H1 (cell line): Measurements from ENCODE around the gene OAT. TPM values are rescaled to one million over a fixed set of nuclear protein-coding genes. Genes with fewer than 3 reads are reported as not detected.

ENCODE experiments used
- CTCF ChIA-PET: fragments of 300-600 bp; sonication (Branson Sonifier 250); formaldehyde crosslinking; loops from one replicate; lab custom pipeline; 2021; ENCODE audit not compliant: partially characterized antibody; lab: Charles Lee
- POLR2A ChIA-PET: fragments of 300-600 bp; sonication (Branson Sonifier 250); formaldehyde crosslinking; loops from one replicate; lab custom pipeline; 2021; ENCODE audit warnings: inconsistent platforms; ENCODE audit not compliant: partially characterized antibody; lab: Charles Lee
- DNase-seq, 2 experiments: peaks; one replicate each; pipeline versions ENCODE4 v3.0.0 to v3.0.0-alpha.2; 2010 to 2022; ENCODE audit warnings: low spot score in 2 of 2, low read depth in 1 of 2, mixed read lengths in 1 of 2
- FAIRE-seq: peaks from 2 replicates; lab custom pipeline; 2011; peaks lifted over from hg19 to GRCh38; lab: Jason Lieb, UNC
- H2AFZ ChIP-seq: 2 replicates; pipeline ENCODE4 v1.8.1; 2012; ENCODE audit warnings: low read length, inconsistent platforms
- H2AK5ac ChIP-seq: 2 replicates; pipeline ENCODE4 v1.6.1; 2013; ENCODE audit warnings: low read depth, low read length
- H2BK120ac ChIP-seq: replicated peaks from 2 replicates; pipeline ENCODE3; 2013; ENCODE audit warnings: low read depth, low read length, inconsistent platforms
- H2BK12ac ChIP-seq: 2 replicates; pipeline ENCODE4 v1.6.1; 2013; ENCODE audit warnings: low read depth, low read length
- H2BK15ac ChIP-seq: 2 replicates; pipeline ENCODE4 v1.6.1; 2013; ENCODE audit warnings: low read length
- H2BK20ac ChIP-seq: 2 replicates; pipeline ENCODE4 v1.6.1; 2013; ENCODE audit warnings: low read length
- H2BK5ac ChIP-seq: 2 replicates; pipeline ENCODE4 v1.6.1; 2013; ENCODE audit warnings: low read depth, low read length
- H3K14ac ChIP-seq: 2 replicates; pipeline ENCODE4 v1.6.1; 2013; ENCODE audit warnings: inconsistent platforms; ENCODE audit not compliant: insufficient read length
- H3K18ac ChIP-seq: 2 replicates; pipeline ENCODE4 v1.6.1; 2013; ENCODE audit warnings: low read length; ENCODE audit errors: extremely low read depth
- H3K23ac ChIP-seq: 2 replicates; pipeline ENCODE4 v1.6.1; 2013; ENCODE audit warnings: inconsistent platforms; ENCODE audit not compliant: insufficient read length
- H3K23me2 ChIP-seq: 2 replicates; pipeline ENCODE4 v1.6.1; 2013; ENCODE audit warnings: low read depth, low read length
- H3K27ac ChIP-seq: 2 replicates; pipeline ENCODE4 v1.6.1; 2011; ENCODE audit warnings: low read depth, low read length, inconsistent platforms
- H3K27me3 ChIP-seq, 4 experiments: replicated peaks in 1 of 4; 1 replicate in 1 of 4; 2 replicates in 3 of 4; pipeline versions ENCODE4 v1.6.1 to v1.8.1; 2011 to 2013; ENCODE audit warnings: low read length in 3 of 4, mild to moderate bottlenecking in 3 of 4, inconsistent platforms in 2 of 4, mixed read lengths in 2 of 4, moderate library complexity in 1 of 4; ENCODE audit not compliant: control insufficient read depth in 3 of 4, insufficient read depth in 3 of 4; ENCODE audit errors: extremely low read depth in 1 of 4
- H3K36me3 ChIP-seq, 4 experiments: 2 replicates each; pipeline versions ENCODE4 v1.6.1 to v1.8.1; 2011 to 2013; ENCODE audit warnings: mild to moderate bottlenecking in 4 of 4, low read length in 3 of 4, moderate library complexity in 2 of 4, control low read depth in 1 of 4, inconsistent platforms in 1 of 4; ENCODE audit not compliant: insufficient read depth in 4 of 4, control insufficient read depth in 2 of 4
- H3K4ac ChIP-seq: replicated peaks from 2 replicates; pipeline ENCODE3; 2013; ENCODE audit warnings: low read length, low read depth, mixed read lengths, inconsistent platforms; ENCODE audit not compliant: insufficient read length
- H3K4me1 ChIP-seq, 4 experiments: replicated peaks in 1 of 4; 1 replicate in 1 of 4; 2 replicates in 3 of 4; pipeline versions ENCODE4 v1.6.1 to v1.8.1; 2011 to 2013; ENCODE audit warnings: low read length in 3 of 4, inconsistent platforms in 2 of 4, mixed read lengths in 1 of 4; ENCODE audit not compliant: insufficient read depth in 4 of 4, control insufficient read depth in 3 of 4
- H3K4me2 ChIP-seq, 2 experiments: 2 replicates each; pipeline versions ENCODE4 v1.6.1 to v1.8.1; 2011 to 2013; ENCODE audit warnings: low read depth in 2 of 2, low read length in 2 of 2, control low read depth in 1 of 2, inconsistent platforms in 1 of 2, mild to moderate bottlenecking in 1 of 2; ENCODE audit not compliant: insufficient read depth in 1 of 2
- H3K4me3 ChIP-seq, 4 experiments: fragments of 200-600, 300-600 bp in 1 of 4; sonication (generic), shearing (Covaris generic), sonication (Bioruptor Twin) in 1 of 4; 2 replicates each; pipeline versions ENCODE4 v1.5.1 to v1.8.1; 2011 to 2016; ENCODE audit warnings: low read length in 4 of 4, low read depth in 3 of 4, control low read depth in 2 of 4, inconsistent platforms in 2 of 4, mild to moderate bottlenecking in 2 of 4, mixed read lengths in 1 of 4, moderate library complexity in 1 of 4; ENCODE audit not compliant: insufficient read depth in 2 of 4; ENCODE audit errors: extremely low read depth in 1 of 4
- H3K56ac ChIP-seq: replicated peaks from 2 replicates; pipeline ENCODE3; 2013; ENCODE audit warnings: low read depth, mild to moderate bottlenecking, mixed read lengths, low read length, inconsistent platforms; ENCODE audit not compliant: insufficient read length
- H3K79me1 ChIP-seq: 2 replicates; pipeline ENCODE4 v1.6.1; 2013; ENCODE audit warnings: low read depth, low read length, control low read depth
- H3K79me2 ChIP-seq, 2 experiments: 2 replicates each; pipeline versions ENCODE4 v1.6.1 to v1.8.1; 2012 to 2013; ENCODE audit warnings: low read length in 2 of 2, mild to moderate bottlenecking in 2 of 2, inconsistent platforms in 1 of 2; ENCODE audit not compliant: insufficient read depth in 2 of 2, control insufficient read depth in 1 of 2
- H3K9ac ChIP-seq, 4 experiments: replicated peaks in 1 of 4; 1 replicate in 1 of 4; 2 replicates in 3 of 4; pipeline versions ENCODE4 v1.6.1 to v1.8.1; 2011 to 2013; ENCODE audit warnings: low read depth in 3 of 4, low read length in 3 of 4, control low read depth in 2 of 4, mild to moderate bottlenecking in 2 of 4, moderate library complexity in 2 of 4, inconsistent platforms in 1 of 4; ENCODE audit errors: extremely low read depth in 1 of 4
- H3K9me3 ChIP-seq, 2 experiments: 2 replicates each; pipeline versions ENCODE4 v1.6.1 to v1.8.1; 2012 to 2013; ENCODE audit warnings: mild to moderate bottlenecking in 2 of 2, moderate library complexity in 2 of 2, control low read depth in 1 of 2, inconsistent platforms in 1 of 2, low read depth in 1 of 2, low read length in 1 of 2, mixed read lengths in 1 of 2; ENCODE audit not compliant: insufficient read depth in 2 of 2
- H4K20me1 ChIP-seq, 2 experiments: replicated peaks in 1 of 2; 2 replicates each; pipeline versions ENCODE3 to v1.8.1; 2011 to 2013; ENCODE audit warnings: inconsistent platforms in 2 of 2, low read length in 2 of 2, mild to moderate bottlenecking in 1 of 2; ENCODE audit not compliant: insufficient read depth in 2 of 2, control insufficient read depth in 1 of 2
- H4K5ac ChIP-seq: 2 replicates; pipeline ENCODE4 v1.6.1; 2013; ENCODE audit warnings: low read length, low read depth, mixed read lengths, inconsistent platforms; ENCODE audit not compliant: insufficient read length
- H4K8ac ChIP-seq: 2 replicates; pipeline ENCODE4 v1.8.0; 2013; ENCODE audit warnings: mild to moderate bottlenecking, moderate library complexity, low read length, inconsistent platforms; ENCODE audit not compliant: insufficient read depth; ENCODE audit errors: extremely low read depth
- H4K91ac ChIP-seq: replicated peaks from 2 replicates; pipeline ENCODE3; 2013; ENCODE audit warnings: low read length, mixed read lengths, inconsistent platforms; ENCODE audit not compliant: insufficient read length
- CEBPB ChIP-seq: IDR thresholded peaks from 2 replicates; pipeline ENCODE4 v1.6.1; 2012; ENCODE audit warnings: low read depth, low read length
- CHD2 ChIP-seq: IDR thresholded peaks from 2 replicates; pipeline ENCODE4 v1.6.1; 2012; ENCODE audit warnings: low read length, improper control_type of control experiment
- CTBP2 ChIP-seq: IDR thresholded peaks from 2 replicates; pipeline ENCODE4 v1.7.0; 2011; ENCODE audit warnings: borderline replicate concordance, mild to moderate bottlenecking, moderate library complexity, mixed read lengths, low read length; ENCODE audit not compliant: insufficient read depth, insufficient read length
- JUND ChIP-seq: IDR thresholded peaks from 2 replicates; pipeline ENCODE4 v1.6.1; 2011; ENCODE audit warnings: mild to moderate bottlenecking, improper control_type of control experiment, low read length
- KDM1A ChIP-seq: fragments of 200-600, 300-600 bp; sonication (generic); IDR thresholded peaks from 2 replicates; pipeline ENCODE4 v1.7.1; 2016; ENCODE audit warnings: mild to moderate bottlenecking, low read length, borderline replicate concordance
- RFX5 ChIP-seq: IDR thresholded peaks from 2 replicates; pipeline ENCODE4 v1.6.1; 2011; ENCODE audit warnings: low read depth, low read length, improper control_type of control experiment, borderline replicate concordance
- WGBS, 2 experiments: shearing (Covaris generic) in 1 of 2; methylation state at CpG; one replicate each; pipeline versions ENCODE4 v1.1.6 to v1.1.7; 2013 to 2015; ENCODE audit warnings: low lambda C conversion rate in 2 of 2, mixed read lengths in 2 of 2, inconsistent platforms in 1 of 2, low coverage in 1 of 2, missing lambda C conversion rate in 1 of 2; ENCODE audit not compliant: insufficient replicate concordance in 2 of 2, insufficient coverage in 1 of 2, insufficient read length in 1 of 2; ENCODE audit errors: extremely low coverage in 1 of 2, missing lambda C conversion rate in 1 of 2; 5-methylcytosine and 5-hydroxymethylcytosine counted together
- polyA plus RNA-seq, 7 experiments: library from polyadenylated mRNA; depleted of rRNA in 3 of 7; stranded (reverse) in 5 of 7; unstranded in 2 of 7; fragments of >200 nt in 5 of 7; fragments of 200-250 nt in 2 of 7; gene quantifications; 1 replicate in 5 of 7; 2 replicates in 1 of 7; 4 replicates in 1 of 7; pipeline versions ENCODE4 v1.2.1 to v1.2.3, GENCODE V29; 2011 to 2013; ENCODE audit warnings: missing spikeins in 2 of 7, mixed read lengths in 2 of 7
- total RNA-seq: library from RNA; stranded (reverse); fragmentation: NEBNext Ultra II Directional; extraction: Animal tissue kit (Norgen Biotek cat#: 25700); gene quantifications from 2 replicates; pipeline ENCODE4 v1.2.1, GENCODE V29; 2021
- TF ChIP-seq, protein P1 (sequence below): IDR thresholded peaks from 2 replicates; pipeline ENCODE4 v1.6.1; 2012; ENCODE audit warnings: inconsistent platforms

OAT gene
- total and polyA plus RNA-seq, 2 of the 8 experiments (the other 6 are each of a cell fraction or from before 2014, with no cell fraction given), result 67.8 to 121 TPM

DNA sequence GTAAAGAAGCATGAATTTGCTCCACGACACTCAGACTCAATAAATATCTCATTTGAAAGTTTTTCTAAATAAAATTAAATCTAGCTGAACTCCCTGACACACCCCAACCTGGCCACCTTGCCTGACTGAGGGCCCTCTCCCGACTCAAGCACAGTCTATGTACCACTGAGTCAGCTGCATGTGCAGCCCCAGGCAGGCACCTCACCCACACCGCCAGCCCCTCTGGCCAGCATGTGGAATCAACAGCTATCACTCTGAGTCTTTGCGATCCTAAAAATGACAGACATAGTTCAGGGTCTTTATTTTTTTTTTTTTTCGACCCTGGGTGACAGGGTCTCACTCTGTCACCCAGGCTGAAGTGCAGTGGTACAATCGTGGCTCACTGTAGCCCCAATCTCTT lies 35.2 kb downstream of the OAT start:
- Histone ChIP-seq H3K4me1 (peaks cover 0 to 8% (median 4%) of the 10 kb centered on the region in 4 experiments; a peak in 4 of 7 replicates), H3K79me1 (no peaks in the 10 kb centered on the region), H3K79me2 (no peaks in the 10 kb centered on the region), H2AFZ (no peak overlapping the region), H4K91ac (no peak overlapping the region), H3K18ac (no peak overlapping the region), H2BK120ac (no peak overlapping the region), H4K20me1 (no peaks in the 10 kb centered on the region), H3K9ac (no peak overlapping the region), H4K5ac (no peak overlapping the region), H3K23me2 (no peaks in the 10 kb centered on the region), H3K4me3 (no peak overlapping the region), H3K36me3 (no peaks in the 10 kb centered on the region), H3K27me3 (peaks cover 0 to 2% (median 2%) of the 10 kb centered on the region in 4 experiments; a peak in 6 of 7 replicates), H3K27ac (no peak overlapping the region), H4K8ac (no peak overlapping the region), H2BK15ac (0 out of 2 replicates have a peak overlapping the region, but pooled peaks have one; percentile 29), H2BK12ac (no peak overlapping the region), H3K23ac (no peak overlapping the region), H3K4me2 (no peak overlapping the region), H3K9me3 (no peaks in the 10 kb centered on the region), H2BK5ac (no peak overlapping the region), H2BK20ac (no peak overlapping the region), H2AK5ac (no peak overlapping the region), H3K56ac (no peak overlapping the region), H3K4ac (no peak overlapping the region), H3K14ac (no peak overlapping the region)
- ChIA-PET POLR2A (interaction anchor here (0.6 to 0.7 kb wide), 2 partner anchors 13 to 344 kb away, joined by 3 to 5 read pairs; no protein-coding TSS in a partner anchor), CTCF (interaction anchor here (0.6 to 6.1 kb wide), 13 partner anchors 10 to 742 kb away, joined by 3 to 48 read pairs (median 4); no protein-coding TSS in a partner anchor)
- TF ChIP-seq CEBPB, result no peak
- TF ChIP-seq CTBP2, result no peak
- TF ChIP-seq RFX5, result no peak
- TF ChIP-seq, protein P1, sequence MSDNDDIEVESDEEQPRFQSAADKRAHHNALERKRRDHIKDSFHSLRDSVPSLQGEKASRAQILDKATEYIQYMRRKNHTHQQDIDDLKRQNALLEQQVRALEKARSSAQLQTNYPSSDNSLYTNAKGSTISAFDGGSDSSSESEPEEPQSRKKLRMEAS, result no peak
- TF ChIP-seq CHD2, result no peak
- TF ChIP-seq JUND, result no peak
- TF ChIP-seq KDM1A, result no peak
- FAIRE-seq, result no peak
- DNase-seq, result no peak
- WGBS, 2 experiments, result 88% methylated on average over 6 of the region's 6 CpGs; no CpG with 5 or more reads in 1 of the 2 experiments
